ENCODE data around the gene DCBLD1.

The DCBLD1 gene

GRCh38 chr6:117495869-117496268 lies 13.4 kb downstream of the DCBLD1 start:
- no peak overlapping the region for H3K9ac ChIP-seq (ENCODE audit: low read length)
- H3F3A ChIP-seq (ENCODE audit: insufficient read depth, low read length) = no peaks in the 10 kb centered on the region
- TF ChIP-seq, protein P1, sequence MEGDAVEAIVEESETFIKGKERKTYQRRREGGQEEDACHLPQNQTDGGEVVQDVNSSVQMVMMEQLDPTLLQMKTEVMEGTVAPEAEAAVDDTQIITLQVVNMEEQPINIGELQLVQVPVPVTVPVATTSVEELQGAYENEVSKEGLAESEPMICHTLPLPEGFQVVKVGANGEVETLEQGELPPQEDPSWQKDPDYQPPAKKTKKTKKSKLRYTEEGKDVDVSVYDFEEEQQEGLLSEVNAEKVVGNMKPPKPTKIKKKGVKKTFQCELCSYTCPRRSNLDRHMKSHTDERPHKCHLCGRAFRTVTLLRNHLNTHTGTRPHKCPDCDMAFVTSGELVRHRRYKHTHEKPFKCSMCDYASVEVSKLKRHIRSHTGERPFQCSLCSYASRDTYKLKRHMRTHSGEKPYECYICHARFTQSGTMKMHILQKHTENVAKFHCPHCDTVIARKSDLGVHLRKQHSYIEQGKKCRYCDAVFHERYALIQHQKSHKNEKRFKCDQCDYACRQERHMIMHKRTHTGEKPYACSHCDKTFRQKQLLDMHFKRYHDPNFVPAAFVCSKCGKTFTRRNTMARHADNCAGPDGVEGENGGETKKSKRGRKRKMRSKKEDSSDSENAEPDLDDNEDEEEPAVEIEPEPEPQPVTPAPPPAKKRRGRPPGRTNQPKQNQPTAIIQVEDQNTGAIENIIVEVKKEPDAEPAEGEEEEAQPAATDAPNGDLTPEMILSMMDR (IDR thresholded peaks at IDR 0.05; ENCODE audit: low read length) = no peak
- H3K4me1 ChIP-seq (ENCODE audit: insufficient read depth, low read length, severe bottlenecking) = peaks cover 24% of the 10 kb centered on the region
- H2AFZ ChIP-seq (ENCODE audit: low read length) = no peak overlapping the region
- no peaks in the 10 kb centered on the region for H4K20me1 ChIP-seq (ENCODE audit: insufficient read depth, low read length)
- no peaks in the 10 kb centered on the region for H3K9me2 ChIP-seq (ENCODE audit: low read depth, low read length)
- no peaks in the 10 kb centered on the region for H3K36me3 ChIP-seq (ENCODE audit: insufficient read depth, low read length)
- H3K27me3 ChIP-seq (ENCODE audit: insufficient read depth, low read length) = no peaks in the 10 kb centered on the region
- peaks cover 5% of the 10 kb centered on the region; the same call in 1 of the 2 replicates for H3K79me2 ChIP-seq (ENCODE audit: insufficient read depth, low read length)
- no peak overlapping the region for H3K27ac ChIP-seq (ENCODE audit: low read depth, low read length, poor library complexity, severe bottlenecking)
- H3K4me2 ChIP-seq (ENCODE audit: low read length) = no peak overlapping the region
- no peak overlapping the region for H3K4me3 ChIP-seq (ENCODE audit: low read depth, low read length, poor library complexity, severe bottlenecking)
- H3K9me3 ChIP-seq (ENCODE audit: low read length) = no peaks in the 10 kb centered on the region

DNA sequence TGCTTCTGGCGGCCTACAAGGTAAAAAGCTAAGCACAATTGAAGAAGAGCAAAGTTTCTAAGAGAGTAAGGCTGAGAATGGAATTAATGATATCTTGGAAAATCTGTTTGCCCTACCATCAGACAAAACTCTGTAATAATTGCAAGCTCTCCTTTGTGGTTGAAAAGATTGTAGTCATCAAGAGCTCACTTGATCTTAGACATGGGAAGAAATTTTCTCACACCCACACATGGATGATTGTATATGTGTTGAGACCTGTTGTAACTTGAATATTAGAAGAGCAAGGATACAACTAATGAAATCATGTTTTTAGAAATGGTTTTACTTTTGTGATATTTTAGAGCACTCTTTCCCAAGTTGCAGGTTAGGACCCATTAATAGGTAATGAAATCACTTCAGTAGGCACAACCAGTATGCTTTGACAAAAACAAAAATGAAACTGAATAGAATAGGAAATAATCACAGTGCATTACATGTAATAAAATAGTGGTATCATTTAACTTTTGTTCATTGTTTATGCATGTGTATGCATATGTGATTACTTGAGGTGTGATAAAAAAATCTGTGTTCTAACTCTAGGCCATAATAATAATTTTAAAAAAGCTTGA lies 14.0 kb downstream of the DCBLD1 start:
- H4K20me1 ChIP-seq (ENCODE audit: insufficient read depth, low read length) = no peaks in the 10 kb centered on the region
- no peaks in the 10 kb centered on the region for H3K27me3 ChIP-seq (ENCODE audit: insufficient read depth, low read length)
- H3K9me3 ChIP-seq (ENCODE audit: low read length) = no peaks in the 10 kb centered on the region
- no peak overlapping the region for H2AFZ ChIP-seq (ENCODE audit: low read length)
- H3K9me2 ChIP-seq (ENCODE audit: low read depth, low read length) = no peaks in the 10 kb centered on the region
- H3K4me3 ChIP-seq (ENCODE audit: low read depth, low read length, poor library complexity, severe bottlenecking) = no peak overlapping the region
- TF ChIP-seq EZH2 (IDR thresholded peaks at IDR 0.05; ENCODE audit: borderline replicate concordance, low read length) = no peak
- TF ChIP-seq, protein P1 (IDR thresholded peaks at IDR 0.05; ENCODE audit: low read length) = no peak
- no peaks in the 10 kb centered on the region for H3K79me2 ChIP-seq (ENCODE audit: insufficient read depth, low read length)
- H3K27ac ChIP-seq (ENCODE audit: low read depth, low read length, poor library complexity, severe bottlenecking) = no peak overlapping the region
- no peak overlapping the region for H3K9ac ChIP-seq (ENCODE audit: low read length)
- H3K4me2 ChIP-seq (ENCODE audit: low read length) = no peak overlapping the region
- H3K4me1 ChIP-seq (ENCODE audit: insufficient read depth, low read length, severe bottlenecking) = peaks cover 24% of the 10 kb centered on the region
- no peaks in the 10 kb centered on the region for H3F3A ChIP-seq (ENCODE audit: insufficient read depth, low read length)
- H3K36me3 ChIP-seq (ENCODE audit: insufficient read depth, low read length) = no peaks in the 10 kb centered on the region

- H3F3A ChIP-seq (ENCODE audit: insufficient read depth, low read length) = no peaks in the 10 kb centered on the region
- peaks cover 24% of the 10 kb centered on the region for H3K4me1 ChIP-seq (ENCODE audit: insufficient read depth, low read length, severe bottlenecking)
- H3K9ac ChIP-seq (ENCODE audit: low read length) = no peak overlapping the region
- H4K20me1 ChIP-seq (ENCODE audit: insufficient read depth, low read length) = no peaks in the 10 kb centered on the region
- H3K4me3 ChIP-seq (ENCODE audit: low read depth, low read length, poor library complexity, severe bottlenecking) = no peak overlapping the region
- no peaks in the 10 kb centered on the region for H3K9me2 ChIP-seq (ENCODE audit: low read depth, low read length)
- H3K4me2 ChIP-seq (ENCODE audit: low read length) = no peak overlapping the region
- H3K27ac ChIP-seq (ENCODE audit: low read depth, low read length, poor library complexity, severe bottlenecking) = no peak overlapping the region
- TF ChIP-seq, protein P1 (IDR thresholded peaks at IDR 0.05; ENCODE audit: low read length) = no peak
- no peak for TF ChIP-seq EZH2 (IDR thresholded peaks at IDR 0.05; ENCODE audit: borderline replicate concordance, low read length)
- no peaks in the 10 kb centered on the region for H3K79me2 ChIP-seq (ENCODE audit: insufficient read depth, low read length)
- no peaks in the 10 kb centered on the region for H3K9me3 ChIP-seq (ENCODE audit: low read length)
- H2AFZ ChIP-seq (ENCODE audit: low read length) = no peak overlapping the region
- no peaks in the 10 kb centered on the region for H3K27me3 ChIP-seq (ENCODE audit: insufficient read depth, low read length)
- H3K36me3 ChIP-seq (ENCODE audit: insufficient read depth, low read length) = no peaks in the 10 kb centered on the region
Observed at GRCh38 chr6:117497237-117497636, 14.8 kb downstream of the DCBLD1 start.

Measured in OCI-LY1 (cell line).